ENCODE data around the gene NEURL3.

- TF ChIP-seq CTCF (IDR thresholded peaks at IDR 0.05) = no peak
- no peak for TF ChIP-seq ZFX (IDR thresholded peaks at IDR 0.05; ENCODE audit: borderline replicate concordance)
Observed at GRCh38 chr2:96512341-96512740, 7.2 kb upstream of the NEURL3 start.

Measured in 22Rv1 (cell line).